ENCODE measurements around the gene TDP1. TPM values are rescaled to one million over a fixed set of nuclear protein-coding genes. Genes with fewer than 3 reads are reported as not detected.
"Not testable (repeated sequence)": the region's sequence is repeated elsewhere in the genome, so short reads cannot be mapped to it uniquely, and the experiment has no call there.

The TDP1 gene
- total RNA-seq, 1 donor from 2014 or later: 7.9 TPM

DNA sequence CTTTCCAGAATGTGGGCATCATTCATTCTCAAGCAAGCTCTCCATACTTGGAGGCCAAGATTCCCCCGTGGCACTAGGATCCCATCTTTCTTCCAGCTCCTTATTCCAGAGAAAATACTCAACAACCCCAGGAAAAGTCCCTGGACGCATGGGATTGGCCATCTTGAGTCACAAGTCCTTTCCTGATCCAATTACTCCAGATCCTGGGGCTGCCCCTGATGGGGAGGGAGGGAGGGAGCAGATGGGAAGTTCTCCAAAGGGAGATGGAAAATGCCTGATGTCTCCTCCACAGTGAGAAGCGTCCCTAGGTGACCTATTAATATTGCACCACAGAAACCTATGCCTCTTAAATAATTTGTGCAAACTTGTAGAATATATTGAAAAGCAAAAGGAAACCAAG is 93.7 kb downstream of the TDP1 start:
- DNase-seq (ENCODE audit: low read depth in 2 of 2): no peak

DNA sequence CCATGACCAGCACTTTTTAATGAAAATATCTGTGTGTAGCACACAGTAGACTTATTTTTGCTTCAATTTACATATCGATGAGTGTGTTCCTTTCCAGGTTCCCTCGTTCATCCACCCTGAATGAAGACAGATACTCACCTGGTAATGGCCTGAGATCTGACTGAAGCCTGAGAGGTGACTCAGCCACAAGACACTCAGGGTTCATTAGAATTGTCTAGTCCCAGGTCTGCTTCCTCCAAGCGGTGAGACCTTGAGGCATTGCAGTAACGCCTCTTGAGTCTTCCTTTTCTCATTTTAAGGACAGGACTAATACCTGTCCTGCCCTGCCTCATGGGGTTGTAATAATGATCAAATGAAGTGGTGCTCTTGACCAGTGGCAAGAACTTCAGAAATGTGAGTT is 94.5 kb downstream of the TDP1 start:
- DNase-seq (ENCODE audit: low read depth in 2 of 2): no peak

DNA sequence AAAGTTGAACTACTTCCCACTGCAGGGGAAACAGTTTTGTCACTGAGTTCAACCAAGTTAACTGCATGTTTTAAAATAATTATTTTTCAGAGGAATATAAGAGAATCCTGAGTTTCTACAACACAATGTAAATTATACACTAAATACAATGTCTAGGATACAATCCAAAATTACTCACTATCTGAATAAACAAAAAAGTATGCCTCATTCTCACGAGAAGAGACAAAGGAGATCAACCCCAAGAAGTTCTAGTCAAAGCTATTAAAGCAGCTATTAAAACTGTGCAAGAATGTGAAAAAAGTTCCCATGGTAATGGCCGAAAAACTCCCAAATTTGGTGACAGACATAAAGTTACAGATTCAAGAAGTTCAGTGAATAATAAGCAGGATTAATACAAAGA is 97.3 kb downstream of the TDP1 start:
- no peak for DNase-seq (ENCODE audit: low read depth in 2 of 2)

DNA sequence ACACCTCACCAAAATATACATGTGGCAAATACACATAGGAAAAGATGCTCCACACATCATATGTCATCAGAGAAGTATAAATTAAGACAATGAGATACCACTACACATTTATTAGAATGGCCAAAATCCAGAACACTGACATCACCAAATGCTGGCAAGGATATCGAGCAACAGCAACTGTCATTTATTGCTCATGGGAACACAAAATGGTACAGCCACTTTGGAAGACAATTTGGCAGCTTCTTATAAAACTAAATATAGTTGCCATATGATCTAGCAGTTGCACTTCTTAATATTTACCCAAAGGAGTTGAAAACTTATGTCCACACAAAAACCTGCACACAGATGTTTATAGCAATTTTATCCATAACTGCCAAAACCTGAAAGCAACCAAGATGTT is 99.1 kb downstream of the TDP1 start:
- no peak for DNase-seq (ENCODE audit: low read depth in 2 of 2)

DNA sequence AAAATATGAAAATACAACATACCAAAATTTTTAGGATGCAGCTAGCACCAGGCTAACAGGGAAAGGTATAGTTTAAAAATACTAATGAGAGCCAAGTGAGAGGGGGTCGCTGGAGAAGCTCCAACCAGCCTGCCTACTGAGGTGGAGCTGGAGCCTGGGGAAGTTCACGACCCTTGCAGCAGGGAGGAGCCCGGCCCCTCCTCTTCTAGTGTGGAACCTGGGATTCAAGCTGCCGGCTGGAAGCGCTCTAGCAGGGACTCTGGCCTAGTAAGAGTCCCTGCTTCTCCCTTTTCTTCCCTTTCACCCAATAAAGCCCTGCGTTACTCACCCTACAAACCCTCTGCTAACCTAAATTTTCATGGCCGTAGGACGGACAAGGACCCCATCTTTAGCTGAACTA is 101.1 kb downstream of the TDP1 start:
- no peak for DNase-seq (ENCODE audit: low read depth in 2 of 2)

DNA sequence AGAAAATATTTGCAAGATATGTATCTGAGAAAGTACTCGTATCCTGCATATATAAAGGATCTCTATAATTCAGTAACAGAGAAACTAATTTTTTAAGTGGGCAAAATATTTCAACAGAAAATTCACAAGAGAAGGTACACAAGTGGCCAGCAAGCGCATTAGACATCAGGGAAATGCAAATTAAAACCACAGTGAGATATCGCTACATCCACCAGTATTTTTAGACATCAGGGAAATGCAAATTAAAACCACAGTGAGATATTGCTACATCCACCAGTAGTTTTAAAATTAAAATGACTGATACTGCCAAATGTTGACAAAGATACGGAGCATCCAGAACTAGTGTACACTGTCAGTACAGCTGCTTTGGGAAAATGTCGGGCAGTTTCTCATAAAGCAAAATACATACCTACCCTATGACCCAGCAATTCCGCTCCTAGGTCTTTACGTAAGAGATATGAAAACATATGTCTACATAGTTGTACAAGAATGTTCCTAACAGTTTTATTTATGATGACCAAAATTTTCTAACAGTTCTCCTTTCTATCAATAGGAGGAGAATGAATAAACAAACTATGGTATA is 103.2 kb downstream of the TDP1 start:
- no peak for DNase-seq (ENCODE audit: low read depth in 2 of 2)

DNA sequence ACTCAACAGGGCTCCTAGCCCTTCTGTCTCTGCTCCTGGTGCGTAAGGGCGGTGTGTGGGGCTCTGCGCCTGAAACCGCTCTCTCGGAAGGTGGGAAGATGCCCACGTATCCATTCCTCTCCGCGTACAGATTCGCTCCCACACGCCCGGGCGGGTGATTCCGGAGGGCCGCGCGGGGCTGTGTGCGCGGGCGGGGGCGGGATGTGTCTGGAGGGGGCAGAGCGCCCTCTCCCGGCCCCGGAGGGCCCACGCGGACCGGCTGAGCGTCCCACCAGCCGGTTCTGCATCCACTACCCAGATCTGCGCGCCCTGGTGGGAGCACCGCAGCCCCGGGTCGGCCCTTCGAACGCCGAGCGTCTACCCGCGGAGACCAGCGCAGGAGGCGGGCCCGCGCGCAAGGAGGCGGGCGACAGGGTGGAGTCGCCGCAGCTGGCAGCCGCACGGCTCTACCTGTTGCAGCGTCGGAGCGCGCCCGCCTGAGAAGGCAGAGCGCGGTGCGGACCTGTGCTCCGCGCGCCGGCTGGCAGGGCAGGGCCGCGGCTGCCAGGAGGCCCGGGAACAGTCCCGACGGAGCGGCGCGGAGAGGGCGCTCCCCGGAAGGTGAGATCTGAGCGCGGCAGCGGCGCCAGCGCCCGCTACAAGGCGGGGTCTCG is 104.7 kb downstream of the TDP1 start:
- peak; percentile 49 to 74 for DNase-seq (ENCODE audit: low read depth in 2 of 2)

DNA sequence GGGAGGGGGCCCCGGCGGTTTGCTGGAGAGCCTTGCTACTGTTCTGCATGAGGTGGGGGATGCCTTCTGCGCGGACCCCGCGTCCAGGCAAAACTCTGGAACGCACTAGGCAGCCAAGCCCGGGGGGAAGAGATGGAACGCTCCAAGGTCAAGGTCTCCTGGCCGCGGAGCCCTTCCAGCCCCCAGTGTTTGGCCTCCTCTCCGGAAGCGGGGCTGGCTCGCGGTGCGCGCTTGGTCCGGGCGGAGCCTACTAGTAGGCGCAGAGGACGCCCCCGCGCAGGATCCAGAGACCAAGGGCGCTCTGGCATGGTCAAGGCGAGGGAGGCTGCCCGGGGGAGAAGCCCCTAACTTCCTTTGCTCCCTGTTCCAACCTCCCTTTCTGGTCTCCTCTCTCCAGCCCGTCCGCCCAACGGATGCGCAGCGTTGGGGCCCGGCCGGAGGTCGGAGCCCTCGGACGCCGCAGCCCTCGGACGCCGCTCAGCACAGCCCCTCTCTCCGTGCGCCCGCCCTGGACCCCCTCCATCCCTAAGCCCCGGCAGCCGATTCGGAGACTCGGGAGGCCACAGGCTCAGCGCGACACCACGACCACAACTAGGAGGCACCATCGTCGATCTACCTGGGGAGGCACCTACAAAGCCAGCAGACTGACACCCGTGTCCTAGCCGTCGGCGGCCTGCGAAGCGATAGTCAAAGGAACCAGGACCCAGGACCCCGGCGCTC is 105.4 kb downstream of the TDP1 start:
- peak in 1 of 2 donors; percentile 1 for DNase-seq (ENCODE audit: low read depth in 2 of 2)

DNA sequence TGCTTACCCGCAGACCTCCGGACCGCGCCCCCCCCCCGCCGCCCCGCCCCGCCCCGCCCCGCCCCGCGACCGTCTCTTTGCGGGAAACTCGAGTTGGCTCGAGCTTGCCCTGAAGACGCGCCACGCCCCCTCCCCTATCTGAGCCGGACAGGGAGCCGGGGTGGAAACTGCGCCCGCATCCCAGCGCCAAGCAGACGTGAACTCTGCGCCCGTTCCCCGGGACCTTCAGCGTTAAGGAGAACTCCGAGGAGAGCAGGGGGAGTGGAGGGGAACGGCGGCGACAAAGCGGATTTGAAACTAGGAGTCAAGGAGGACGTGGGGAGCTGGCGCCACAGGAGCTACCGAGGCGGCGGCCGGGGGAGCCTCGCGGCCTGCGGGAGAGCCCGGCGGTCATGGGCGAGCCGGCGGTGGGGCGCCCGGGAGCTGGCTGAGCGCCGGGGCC is 106.0 kb downstream of the TDP1 start, which contains the start of gene KCNK13:
Gene KCNK13, plus strand, starts transcription at position 310 of the 442 bp plus-strand sequence. CDS start 212 bp downstream, outside the sequence.
- peak; percentile 10 for DNase-seq (ENCODE audit: low read depth in 2 of 2)

DNA sequence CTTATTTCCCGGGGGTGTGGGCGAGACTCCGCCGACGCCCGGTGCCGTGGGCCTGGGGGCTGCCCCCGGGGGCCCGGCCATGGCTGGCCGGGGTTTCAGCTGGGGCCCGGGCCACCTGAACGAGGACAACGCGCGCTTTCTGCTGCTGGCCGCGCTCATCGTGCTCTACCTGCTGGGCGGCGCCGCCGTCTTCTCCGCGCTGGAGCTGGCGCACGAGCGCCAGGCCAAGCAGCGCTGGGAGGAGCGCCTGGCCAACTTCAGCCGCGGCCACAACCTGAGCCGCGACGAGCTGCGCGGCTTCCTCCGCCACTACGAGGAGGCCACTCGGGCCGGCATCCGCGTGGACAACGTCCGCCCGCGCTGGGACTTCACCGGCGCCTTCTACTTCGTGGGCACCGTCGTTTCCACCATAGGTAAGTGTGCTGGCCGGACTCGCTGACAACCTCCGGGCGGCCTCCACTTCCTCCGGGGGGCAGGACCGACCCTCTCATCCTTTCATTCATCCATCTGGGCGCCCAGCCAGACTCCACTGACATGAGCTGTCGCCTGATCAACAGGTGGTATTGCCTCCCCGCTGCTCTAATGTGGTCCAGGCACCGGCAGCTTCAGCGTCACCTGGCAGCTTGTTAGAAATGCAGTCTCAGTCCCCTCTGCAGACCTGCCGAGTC is 106.5 kb downstream of the TDP1 start:
- peak; percentile 15 to 23 for DNase-seq (ENCODE audit: low read depth in 2 of 2)

DNA sequence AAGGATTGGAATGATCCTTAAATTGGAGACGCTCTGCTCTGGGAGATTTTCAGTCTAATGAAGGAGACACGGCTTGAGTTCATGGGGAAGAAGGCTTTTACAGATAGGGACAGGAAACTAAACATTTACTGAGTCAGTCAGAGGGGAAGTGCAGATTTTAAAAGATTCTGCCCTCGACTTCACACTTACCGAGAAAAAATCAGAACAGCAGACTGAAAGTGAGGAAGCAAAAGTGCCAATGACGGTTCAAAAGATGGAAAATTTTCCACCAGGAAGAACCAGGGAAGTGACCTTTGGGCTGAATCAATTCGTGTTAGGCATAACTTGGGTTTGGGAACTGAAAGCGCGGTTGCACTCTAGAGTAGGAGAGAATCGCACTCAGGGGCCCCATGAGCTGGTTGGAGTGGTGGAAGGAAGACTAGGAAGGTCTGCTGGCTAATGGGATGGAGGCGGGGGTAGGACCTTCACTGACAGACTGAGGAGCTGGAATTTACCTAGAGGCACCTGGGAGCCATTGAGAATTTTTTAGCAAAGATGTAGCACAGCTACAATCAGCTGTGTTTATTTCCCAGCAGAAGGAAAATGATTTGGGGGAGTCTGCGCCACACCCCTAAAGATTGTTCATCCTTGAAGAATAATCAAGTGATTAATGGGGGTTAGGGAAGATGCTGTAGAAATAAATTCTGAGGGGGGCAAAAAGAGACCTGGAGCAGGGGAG is 107.3 kb downstream of the TDP1 start:
- peak in 1 of 2 donors; percentile 3 for DNase-seq (ENCODE audit: low read depth in 2 of 2)

DNA sequence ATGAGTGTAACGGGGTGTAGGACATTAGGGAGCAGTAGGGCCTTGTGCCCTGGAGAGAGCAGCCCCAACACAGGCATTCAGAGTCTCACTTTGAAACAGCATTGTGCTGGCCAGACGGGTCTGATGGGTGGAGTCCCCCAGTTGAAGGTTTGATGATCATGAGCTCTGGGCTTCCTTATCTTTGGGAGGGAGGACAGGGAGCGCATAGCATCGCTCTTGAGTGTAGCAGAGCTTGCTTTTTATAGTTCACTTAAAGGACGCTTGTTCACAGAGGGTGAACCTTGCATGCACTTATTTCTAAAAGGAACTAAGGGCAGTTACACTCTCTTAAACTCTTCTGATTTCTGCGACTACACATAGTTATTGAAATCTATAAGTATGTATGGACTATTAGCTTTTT is 116.6 kb downstream of the TDP1 start:
- DNase-seq (ENCODE audit: low read depth in 2 of 2): no peak

DNA sequence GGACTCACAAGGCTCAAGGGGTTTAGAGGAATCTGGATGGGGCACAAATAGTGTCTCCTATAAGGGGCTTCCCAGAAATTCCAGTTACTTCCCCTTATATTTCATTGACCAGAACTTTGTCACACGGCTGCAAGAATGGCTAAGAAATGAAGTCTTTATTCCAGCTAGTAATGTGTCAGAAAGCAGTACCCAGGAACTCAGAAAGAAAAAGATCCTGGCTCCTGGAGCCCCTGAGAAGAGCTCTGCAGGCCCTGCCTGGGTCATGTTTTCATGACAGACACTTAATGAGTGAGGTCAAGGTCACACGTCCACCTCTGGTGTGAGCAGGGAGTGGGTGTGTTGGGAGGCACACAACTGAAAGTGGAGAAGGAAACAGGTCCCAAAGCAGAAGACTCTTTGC is 123.8 kb downstream of the TDP1 start:
- DNase-seq (ENCODE audit: low read depth in 2 of 2): no peak

DNA sequence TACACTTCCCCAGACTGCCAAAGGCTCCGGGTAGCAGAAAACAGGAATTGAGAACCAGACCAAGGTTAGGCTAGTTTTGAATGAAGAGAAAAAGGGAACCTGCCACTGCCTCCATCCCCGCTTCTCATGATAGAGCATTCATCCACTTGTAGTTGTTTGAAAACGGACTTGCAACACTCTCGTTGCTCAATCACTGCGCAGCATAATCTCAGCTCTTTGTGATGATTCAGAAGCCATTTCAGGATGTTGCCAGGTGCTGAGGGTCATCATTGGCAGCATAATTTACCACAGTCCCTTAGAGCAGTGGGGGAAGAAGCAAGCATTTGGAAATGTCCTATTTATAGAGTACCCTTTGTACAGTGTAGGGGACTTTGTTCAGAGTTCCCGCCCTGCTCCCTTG is 131.7 kb downstream of the TDP1 start:
- no peak for DNase-seq (ENCODE audit: low read depth in 2 of 2)

DNA sequence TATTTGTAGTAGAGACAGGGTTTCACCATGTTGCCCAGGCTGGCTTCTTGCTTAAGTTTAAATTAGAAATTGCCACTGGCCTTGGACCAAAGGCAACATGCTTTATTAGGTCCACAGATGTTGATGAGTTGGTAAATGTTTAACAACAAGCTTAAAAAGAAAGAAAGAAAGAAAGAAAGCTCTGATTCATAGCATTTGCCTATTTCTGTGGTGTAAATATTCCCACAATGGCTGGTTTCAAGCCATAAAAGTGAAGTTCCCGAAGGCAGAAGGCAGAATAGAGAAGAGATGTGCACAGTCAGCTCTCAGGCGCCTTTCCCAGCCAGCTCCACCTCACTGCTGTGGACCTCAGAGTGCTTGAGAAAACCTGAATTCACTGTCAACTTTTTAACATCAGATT is 132.4 kb downstream of the TDP1 start:
- no peak for DNase-seq (ENCODE audit: low read depth in 2 of 2)

DNA sequence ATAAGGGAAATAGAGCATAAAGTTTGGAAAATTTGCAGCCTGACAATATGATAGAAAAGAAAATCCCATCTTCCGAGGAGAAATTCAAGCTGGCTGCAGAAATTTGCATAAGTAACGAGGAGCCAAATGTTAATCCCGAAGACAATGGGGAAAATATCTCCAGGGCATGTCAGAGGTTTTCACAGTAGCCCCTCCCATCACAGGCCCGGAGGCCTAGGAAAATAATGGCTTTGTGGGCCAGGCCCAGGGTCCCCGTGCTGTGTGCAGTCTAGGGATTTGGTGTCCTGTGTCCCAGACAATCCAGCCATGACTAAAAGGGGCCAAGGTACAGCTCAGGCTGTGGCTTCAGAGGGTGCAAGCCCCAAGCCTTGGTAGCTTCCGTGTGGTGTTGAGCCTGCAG is 133.8 kb downstream of the TDP1 start:
- DNase-seq (ENCODE audit: low read depth in 2 of 2): not testable (repeated sequence)

DNA sequence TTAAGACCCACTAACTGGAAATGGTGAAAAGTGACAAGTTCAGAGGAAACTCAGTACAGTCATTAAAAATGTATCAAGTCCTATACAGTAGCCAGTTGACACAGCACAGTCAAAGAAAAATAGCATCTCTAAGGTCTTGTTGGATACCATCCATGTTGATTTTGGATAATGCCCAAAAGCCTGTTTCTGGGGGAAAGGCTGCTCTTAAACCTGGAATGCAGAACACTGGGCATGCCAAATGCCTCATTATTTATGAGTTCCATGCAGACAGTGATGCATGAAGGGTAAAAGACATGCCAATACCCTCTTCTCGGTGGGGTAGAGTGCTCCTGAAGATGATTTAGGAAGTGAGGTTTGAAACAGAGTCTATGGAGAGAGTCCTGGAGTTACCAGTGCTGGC is 135.7 kb downstream of the TDP1 start:
- DNase-seq (ENCODE audit: low read depth in 2 of 2): peak; percentile 30 to 34

DNA sequence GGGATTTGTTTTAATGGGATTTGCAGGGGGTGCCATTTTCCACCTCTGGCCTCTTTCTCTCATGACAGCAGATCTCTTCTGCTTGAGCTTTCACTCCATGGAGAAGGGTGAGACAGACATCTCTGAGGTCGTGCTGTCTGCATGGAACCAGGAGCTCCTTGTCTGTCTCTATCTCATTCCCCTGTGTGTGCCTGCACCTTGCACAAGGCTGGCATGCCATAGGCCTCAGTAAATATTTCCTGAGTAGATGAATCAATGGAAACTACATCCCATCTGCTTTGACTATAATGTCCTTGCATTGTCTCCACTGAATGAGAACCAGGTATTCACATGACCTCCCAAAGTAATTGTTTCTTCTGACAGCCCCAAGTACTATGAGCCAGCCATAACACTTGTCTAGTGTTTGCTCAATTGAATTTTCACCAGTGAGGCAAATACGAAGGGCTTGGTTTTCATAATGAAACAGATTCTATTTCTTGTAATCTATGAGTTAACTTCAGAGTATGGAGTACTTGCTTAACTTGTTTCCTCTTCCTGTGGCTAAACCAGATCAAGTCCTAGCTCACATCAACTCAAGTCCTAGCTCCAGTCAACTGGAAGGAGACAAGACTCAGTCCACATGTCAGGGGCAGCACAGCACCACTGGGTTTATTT is 138.3 kb downstream of the TDP1 start:
- peak in 1 of 2 donors; percentile 19 for DNase-seq (ENCODE audit: low read depth in 2 of 2)
